ENCODE measurements around the gene VN1R5.

GRCh38 chr1:247274605-247275256 lies 18.9 kb downstream of the VN1R5 start:
- TF ChIP-seq CTCF (IDR thresholded peaks at IDR 0.05): no peak
- no peak for TF ChIP-seq ATF3 (CRISPR knock-in tag; conservative IDR thresholded peaks at IDR 0.05)
- no peak for TF ChIP-seq ZNF317 (CRISPR knock-in tag; IDR thresholded peaks at IDR 0.05; ENCODE audit: borderline replicate concordance, low read depth)
- no peak for TF ChIP-seq FOXP4 (CRISPR knock-in tag; IDR thresholded peaks at IDR 0.05)
- no peak for TF ChIP-seq FOXJ3 (CRISPR knock-in tag; IDR thresholded peaks at IDR 0.05; ENCODE audit: borderline replicate concordance)
- no peak for TF ChIP-seq ZNF232 (CRISPR knock-in tag; IDR thresholded peaks at IDR 0.05)
- TF ChIP-seq ZBTB21 (CRISPR knock-in tag; IDR thresholded peaks at IDR 0.05; ENCODE audit: borderline replicate concordance): no peak
- no peak for TF ChIP-seq USF1 (CRISPR knock-in tag; IDR thresholded peaks at IDR 0.05)
- TF ChIP-seq E2F4 (CRISPR knock-in tag; IDR thresholded peaks at IDR 0.05; ENCODE audit: borderline replicate concordance, low read depth): no peak
- no peak for TF ChIP-seq NR3C1 (CRISPR knock-in tag; conservative IDR thresholded peaks at IDR 0.05; ENCODE audit: low read depth)
- TF ChIP-seq GABPB1 (CRISPR knock-in tag; IDR thresholded peaks at IDR 0.05): no peak

Data from WTC11 (cell line).